HG03280 (cell line): ENCODE data around the gene SH2D6.
"Not testable (repeated sequence)": the region's sequence is repeated elsewhere in the genome, so short reads cannot be mapped to it uniquely, and the experiment has no call there.

Source experiments
- ATAC-seq: cut with Tn5 transposase; IDR thresholded peaks from one replicate; pipeline ENCODE4 v1.9.1; 2021; ENCODE audit warnings: mild to moderate bottlenecking, moderate library complexity; ENCODE audit not compliant: unreplicated experiment

Gene SH2D6

DNA sequence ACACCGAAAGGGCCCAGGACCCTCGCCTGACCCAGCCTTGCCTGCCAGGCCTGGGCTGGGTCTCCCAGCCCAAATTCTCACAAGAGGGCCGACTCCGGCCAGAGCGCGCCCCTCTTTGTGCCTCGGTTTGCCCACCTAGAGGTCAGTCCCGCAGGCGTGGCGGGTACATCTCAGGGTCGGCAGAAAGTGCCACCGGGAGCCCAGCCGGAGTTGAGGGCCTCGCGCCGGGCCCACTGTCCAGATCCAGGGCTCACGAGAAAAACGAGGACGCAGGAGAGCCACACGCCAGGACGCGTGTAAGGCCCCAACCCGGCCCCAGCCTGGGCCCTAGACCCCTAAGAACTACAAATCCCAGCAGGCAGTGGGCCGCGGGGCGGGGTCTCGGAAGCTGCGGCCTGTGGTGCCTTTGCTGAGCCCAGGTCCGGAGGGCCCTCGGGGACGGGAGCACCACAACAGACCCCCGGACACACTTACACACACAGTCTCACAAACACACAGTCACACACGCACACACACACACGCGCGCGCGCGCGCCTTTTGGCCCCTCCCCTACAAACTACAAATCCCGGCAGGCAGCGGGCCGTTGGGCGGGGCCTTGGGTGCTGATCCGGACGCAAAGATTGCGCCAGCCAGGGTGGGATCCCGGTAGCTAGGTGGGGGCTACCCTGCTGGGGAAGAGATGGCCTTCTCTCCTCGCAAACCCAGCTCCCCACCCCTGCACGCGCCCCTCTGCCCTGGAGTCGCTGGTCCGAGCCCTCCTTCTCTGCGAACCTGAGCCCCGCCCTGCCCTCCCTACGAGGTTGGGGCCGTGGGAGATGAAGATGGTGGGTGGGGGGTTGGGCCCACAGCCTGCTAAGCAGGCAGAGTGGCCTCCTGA is at the start of gene SH2D6:
Gene SH2D6 (plus strand): TSS at position 583 of the 877 bp plus-strand sequence. CDS start 10,752 bp downstream, outside the sequence.
- ATAC-seq = peak; percentile 85

DNA sequence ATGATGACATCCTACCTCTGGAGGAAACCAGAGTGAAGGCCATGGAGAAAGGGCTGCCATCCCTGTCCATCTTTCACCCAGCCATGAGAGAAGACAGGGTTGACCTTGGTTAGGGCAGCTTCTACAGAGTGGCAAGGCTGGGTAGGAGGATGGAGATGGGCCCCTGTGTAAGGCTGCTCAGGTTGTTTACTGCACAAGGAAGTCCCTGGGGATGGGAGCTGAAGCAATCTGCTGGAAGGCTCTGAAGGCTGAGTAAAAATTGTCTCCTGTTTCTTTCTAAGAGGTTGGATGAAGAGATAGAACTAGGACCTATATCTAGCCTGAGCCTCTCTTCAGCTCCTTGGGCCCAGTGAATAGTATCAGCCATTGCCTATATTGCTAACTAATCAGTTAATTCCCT is 49.6 kb upstream of the SH2D6 start:
- ATAC-seq = no peak

DNA sequence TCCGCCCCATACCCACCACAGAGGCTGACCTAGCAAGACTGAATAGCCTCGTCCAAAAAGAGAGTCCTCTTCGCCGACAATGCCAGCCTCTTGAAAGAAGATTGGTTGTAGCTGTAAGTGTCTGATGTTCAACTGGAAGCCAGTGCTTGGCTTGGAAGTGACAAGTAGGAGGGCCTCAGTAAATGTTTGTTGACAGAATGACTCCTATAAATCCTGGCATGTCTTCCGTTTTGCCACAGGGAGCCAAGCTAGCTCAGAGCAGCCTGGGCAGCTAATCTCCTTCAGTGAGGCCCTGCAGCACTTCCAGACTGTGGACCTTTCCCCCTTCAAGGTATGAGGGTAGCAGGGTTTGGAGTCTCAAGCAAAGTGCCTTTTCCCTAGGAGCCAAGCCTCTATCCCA is 49.0 kb upstream of the SH2D6 start:
- ATAC-seq = no peak

DNA sequence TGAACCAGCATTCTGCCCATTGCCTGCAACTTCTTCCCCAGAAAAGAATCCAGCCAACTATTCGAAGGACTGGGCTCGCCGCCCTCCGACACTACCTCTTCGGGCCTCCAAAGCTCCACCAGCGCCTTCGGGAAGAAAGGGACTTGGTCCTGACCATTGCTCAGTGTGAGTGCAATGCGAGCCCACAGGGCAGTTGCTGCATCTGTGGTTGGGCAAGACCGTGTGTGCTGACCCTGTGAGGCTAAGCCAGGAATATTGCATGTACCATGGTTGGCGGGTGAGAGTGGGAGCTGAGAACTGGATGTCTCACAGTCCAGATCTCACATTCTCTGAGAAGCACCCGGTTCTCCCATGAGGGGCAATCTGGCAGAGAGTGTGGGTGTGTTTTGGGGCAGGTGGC is 47.5 kb upstream of the SH2D6 start:
- no peak for ATAC-seq

DNA sequence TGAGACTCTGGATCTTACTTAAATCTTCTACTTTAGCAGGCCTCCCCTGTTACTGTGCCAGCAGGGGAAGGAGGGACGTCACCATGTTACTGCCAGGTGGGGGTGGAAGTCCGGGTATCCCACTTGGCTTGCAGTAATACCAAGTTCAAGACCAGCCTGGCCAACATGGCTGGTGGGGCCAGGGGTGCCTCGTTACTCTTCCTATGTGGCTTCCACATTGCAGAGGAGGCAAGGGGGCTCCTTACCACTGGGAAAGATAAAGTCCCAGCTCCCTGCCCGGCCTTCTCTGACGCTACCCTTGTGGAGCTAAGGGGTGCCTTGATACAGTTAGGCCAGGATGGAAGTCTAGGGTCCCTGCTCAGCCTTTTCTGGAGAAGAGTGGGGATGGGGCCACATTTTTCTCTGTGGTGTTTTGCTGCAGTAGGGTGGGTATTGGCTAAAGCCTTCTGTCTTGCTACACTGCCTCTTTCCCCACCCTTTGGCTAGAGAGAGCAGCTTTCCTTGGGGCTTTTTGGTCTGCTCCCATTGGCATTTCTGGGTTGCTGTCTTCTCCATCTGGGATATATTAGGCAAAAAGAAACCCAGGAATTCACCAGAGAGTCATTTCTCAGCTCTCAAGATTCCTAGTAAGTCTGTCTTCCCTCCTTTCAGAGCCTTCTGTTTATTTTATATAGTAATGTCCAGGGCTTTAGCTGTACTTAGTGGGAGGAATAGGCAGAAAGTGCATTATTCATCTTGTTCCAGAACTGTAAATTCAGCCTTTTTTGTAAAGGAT is 42.0 kb upstream of the SH2D6 start:
- ATAC-seq = no peak

DNA sequence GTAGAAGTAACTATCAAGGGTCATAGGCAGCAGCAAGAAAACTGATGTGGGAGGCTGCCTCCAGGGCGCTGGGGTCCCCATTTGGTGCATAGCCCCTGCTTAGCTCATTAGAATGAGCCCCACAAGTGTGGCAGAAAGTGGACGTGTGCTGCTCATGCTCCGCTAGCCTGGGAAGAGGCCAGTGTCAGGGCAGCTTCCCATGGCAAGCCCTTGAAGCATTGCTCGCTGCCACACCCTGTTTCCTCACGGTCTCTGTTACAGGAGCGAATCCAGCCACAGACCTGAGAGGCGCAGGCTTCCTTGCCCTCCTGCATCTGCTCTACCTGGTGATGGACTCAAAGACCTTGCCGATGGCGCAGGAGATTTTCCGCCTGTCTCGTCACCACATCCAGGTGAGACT is 41.4 kb upstream of the SH2D6 start:
- no peak for ATAC-seq

DNA sequence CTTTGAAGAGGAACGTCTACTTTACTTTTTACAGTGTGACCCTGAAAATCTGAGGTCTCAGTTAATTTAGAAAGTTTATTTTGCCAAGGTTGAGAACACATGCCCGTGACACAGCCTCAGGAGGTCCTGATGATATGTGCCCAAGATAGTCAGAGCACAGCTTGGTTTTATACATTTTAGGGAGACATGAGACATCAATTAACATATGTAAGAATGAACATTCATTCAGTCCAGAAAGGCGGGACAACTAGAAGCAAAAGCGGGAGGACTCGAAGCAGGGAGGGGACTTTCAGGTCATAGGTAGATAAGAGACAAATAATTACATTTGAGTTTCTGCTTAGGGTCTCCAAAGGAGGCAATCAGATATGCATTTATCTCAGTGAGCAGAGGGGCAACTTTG is 40.3 kb upstream of the SH2D6 start:
- no peak for ATAC-seq

DNA sequence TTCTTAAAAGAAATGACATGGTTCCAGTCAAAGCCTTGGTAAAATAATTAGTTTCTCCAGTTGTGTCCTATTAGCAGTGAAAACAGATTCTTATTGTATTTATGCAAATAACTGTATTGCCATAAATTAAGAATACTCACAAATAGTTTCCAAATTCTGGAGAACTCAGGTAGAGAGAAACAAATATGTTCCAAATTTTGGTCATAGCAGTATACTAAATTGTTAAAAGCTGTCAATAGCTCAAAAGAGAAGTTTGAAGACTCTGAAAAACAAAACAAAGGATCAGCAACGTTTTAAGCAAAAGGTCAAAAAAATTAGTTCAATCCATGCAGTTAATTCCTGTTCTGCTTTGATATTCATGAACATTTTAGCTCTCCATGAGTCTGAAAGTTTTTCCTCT is 38.5 kb upstream of the SH2D6 start:
- ATAC-seq = no peak

DNA sequence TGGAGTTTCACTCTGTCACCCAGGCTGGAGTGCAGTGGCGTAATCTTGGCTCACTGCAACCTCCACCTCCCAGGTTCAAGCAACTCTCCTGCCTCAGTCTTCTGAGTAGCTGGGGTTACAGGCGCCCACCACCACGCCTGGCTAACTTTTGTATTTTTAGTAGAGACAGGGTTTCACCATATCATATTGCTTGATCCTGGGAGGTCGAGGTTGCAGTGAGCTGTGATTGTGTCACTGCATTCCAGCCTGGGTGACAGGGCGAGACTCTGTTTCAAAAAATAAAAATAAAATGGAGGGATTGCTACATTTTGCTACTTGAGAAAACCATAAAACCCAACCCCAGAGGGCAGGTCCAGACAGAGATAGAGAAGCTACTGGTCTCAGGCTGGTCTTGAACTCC is 35.4 kb upstream of the SH2D6 start:
- not testable (repeated sequence) for ATAC-seq

DNA sequence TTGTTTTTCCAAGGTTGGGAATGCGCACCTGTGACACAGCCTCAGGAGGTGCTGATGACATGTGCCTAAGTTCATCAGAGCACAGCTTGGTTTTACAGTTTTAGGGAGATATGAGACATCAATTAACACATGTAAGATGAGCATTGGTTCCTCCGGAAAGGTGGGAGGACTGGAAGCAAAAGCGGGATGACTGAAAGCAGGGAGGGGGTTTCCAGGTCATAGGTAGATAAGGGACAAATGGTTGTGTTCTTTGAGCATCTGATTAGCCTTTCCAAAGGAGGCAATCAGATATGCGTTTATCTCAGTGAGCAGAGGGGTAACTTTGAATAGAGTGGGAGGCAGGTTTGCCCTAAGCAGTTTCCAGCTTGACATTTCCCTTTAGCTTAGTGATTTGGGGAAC is 34.7 kb upstream of the SH2D6 start:
- no peak for ATAC-seq

DNA sequence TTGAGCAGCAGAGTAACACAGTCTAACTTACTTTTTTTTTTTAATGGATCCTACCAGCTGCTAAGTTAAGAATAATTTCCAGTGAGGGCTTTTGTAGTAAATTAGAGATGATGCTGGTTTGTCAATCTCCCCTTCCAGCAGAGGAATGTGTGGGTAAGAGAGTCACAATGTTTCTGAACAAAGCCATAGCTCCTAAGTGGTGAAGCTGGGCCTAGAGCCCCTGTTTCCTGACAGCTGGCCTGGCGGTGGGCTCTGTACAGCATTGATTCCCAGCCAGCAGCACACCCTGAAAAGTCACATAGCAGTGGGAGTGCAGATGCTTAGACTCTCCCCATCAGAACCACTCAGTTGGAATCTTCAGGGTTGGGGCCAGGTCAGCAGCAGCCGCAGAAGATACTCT is 32.8 kb upstream of the SH2D6 start:
- ATAC-seq = no peak

DNA sequence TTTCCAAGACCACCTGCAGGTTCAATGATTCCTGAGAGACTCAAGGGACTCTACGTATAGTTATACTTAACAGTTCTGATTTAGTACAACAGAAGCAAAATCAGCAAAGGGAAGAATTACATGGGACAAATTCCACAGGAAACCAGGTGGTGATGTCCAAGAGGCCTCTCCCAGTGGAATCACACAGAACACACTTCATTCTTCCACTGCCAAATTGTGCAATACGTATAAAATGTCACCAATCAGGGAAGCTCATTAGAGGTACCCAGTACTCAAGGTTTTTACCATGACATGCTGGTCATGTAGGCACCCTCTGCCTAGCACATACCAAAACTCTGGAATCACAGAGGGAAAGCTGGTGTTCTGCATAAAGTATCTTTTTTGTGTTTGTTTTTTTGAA is 30.8 kb upstream of the SH2D6 start:
- no peak for ATAC-seq

DNA sequence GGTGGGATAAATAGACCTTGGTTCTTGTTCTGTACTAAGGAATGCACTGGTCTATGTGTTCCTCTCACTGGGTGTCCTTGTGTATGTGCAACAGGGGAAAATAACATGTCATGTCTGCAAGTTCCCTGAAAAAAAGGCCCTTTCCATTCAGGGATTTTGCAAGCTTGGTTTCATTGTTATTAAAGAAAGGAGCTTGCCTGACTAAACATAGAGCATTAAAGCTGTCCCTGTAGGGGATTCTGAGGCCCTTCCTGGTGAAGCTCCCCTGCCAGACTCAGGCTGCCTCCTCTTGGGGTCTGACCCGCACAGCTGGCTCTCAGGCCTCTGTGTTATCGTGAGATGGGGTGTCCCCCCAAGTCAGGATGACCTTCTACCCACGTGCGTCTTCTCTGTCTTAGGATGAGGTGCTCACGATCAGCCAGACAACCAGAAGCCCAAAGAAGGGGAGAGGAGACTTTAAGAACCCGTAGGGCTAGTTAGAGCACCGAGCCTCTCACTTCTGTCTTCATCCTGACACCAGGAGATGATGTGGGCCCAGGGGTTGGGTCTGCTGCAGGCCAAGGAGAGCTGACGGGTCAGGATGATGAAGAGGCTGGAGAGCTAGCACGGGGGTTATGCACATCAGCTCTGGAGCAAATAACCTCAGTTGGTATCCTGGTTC is 29.5 kb upstream of the SH2D6 start:
- ATAC-seq = no peak

DNA sequence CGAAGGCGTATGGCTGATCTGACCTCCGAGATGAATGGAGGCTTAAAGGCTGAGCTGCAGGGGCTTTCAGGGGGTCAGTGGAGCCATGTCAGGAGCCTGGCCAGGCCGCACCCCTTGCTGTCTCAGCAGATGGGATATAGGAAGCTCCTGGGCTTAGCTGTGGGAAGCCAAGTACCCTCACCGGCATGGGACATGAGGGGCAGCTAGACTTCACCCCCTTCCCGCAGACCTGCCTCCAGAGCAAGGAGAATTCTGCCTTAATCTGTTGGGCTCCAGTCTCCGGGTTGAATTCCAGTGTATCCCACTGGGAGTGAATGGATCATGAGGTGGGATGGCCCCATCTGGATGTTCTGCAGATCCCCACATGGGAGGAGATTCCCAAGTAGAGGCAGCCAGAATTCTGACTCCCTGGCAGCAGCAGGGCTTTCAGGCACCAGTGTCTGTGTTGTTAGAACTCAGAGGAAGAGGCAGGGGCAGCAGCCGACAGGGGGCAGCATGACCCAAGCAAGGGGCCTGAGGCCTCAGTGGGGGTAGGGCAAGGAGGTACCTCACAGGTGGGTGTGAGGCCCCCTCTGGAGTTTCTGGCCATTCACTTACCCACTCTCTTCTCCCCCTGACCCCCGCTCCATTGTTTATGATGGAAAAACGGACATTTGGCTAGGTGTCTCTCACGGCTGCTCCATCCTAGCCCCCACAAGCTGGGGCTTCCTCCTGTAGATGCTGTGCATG is 27.4 kb upstream of the SH2D6 start:
- ATAC-seq = no peak

DNA sequence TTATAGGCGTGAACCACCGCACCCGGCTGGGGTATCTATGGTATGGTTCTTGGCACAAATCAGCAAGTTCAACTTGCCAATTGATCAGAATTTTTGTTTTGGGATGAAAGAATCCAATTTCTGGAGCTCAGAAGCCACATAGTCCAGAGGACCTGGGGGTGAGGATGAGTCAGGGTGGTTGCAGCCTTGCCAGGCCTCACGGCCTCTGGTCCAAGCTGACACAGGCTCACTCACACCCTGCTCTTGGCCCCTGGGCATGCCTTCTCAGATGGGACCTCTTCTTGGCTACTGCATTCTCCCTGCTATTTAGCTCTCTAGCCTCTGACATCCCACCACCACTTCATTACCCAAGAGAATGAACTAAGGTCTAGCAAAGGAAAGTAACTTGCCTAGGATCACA is 24.7 kb upstream of the SH2D6 start:
- ATAC-seq = no peak

DNA sequence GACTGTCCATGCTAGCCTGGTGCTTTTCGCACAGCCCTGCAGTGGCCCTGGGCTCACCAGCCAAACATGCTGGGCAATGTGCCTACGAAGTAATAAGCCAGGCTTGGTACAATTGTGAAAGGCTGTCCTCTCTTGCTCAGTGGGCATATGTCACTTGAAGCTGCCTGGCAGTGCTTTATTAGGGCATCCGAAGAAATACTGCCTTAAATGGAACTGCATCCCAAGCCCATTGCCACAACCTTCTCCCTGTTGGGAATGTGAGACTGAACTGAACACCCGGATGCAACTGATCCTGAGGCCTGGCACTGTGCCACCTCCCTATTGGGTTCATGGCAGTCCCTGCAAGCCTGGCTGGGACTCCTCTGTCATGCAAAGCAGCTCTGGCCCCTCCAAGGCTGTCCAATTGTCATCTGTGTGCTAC is 24.2 kb upstream of the SH2D6 start:
- ATAC-seq = no peak

DNA sequence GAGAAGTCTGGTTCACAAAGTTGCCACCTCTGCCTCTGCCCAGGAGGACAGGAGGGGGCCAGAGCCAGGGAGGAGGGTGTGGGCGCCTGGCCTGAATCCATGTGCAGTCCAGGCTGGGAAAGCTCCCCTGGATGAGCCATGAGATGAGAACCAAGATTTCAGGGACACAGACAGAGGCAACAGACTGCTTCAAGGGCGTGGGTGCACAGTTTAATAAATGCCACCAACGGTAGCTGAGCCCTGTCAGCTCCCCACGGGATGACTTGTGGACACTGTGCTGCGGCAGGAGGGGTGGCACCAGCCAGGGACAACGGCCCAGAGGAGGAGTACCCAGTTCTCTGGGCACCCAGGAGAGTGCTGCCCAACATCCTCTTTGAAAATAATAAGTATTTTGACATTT is 23.5 kb upstream of the SH2D6 start:
- ATAC-seq = no peak

DNA sequence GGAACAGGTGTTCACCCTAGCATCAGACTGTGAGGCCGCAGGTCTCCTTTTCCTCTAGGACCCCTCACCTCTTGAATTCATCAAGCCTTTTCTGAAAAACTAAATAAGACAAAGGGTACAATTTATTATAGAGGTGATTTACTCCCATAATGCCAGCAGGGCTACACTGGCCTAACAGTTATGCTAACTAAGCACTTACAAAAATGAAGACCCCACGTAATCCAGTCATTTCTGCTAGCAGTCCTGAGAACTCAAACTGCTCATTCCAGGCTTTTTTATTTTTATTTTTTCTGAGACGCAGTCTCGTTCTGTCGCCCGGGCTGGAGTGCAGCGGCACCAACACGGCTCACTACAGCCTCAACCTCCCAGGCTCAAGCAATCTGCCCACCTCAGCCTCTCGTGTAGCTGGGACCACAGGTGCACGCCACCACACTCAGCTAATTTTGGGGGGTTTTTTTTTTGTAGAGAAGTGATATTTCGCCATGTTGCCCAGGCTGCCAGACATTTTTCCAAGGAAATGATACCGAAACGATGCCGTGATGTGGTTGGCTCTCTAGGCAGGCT is 22.5 kb upstream of the SH2D6 start:
- no peak for ATAC-seq

DNA sequence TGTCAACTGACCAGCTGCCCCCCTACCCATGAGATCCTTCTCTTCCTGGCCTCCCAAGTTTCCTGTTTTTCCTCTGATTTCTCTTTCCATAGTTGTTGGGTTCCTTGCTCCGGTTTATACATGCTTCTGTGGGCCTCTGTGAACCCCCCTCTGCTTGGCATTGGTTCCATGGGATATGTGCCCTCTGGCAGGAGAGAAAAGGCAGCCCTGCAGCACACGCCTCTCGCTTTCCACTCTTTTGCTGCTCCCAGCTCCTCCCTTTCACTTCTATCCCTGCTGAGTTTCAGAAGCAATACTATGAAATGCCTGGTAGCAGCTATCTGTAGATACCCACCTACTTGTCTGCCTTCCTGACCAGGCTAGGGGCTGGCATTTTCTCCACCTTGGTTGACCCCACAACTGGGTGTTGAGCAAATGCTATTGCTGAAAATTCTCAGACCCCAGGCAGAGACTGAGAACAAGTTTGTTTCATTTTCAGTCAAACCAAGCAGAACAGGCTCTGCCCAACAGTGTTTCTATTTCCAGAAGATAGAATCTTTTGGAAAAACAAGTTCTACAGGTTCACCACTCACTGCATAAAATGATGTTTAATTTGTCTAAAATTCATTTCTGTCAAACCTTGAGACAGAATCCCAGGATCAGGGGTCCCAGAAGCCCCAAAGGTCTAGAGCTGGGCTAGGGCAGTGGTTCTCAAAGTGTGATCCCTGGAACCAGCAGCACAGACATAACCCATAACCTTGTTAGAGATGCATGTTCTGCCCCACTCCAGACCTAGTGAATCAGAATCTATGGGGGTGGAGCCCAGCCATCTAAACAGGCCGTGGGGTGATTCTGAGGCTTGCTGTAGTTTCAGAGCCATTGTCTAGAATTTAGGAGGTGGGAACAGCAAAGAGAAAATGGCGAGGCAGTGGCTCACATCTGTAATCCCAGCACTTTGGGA is 21.7 kb upstream of the SH2D6 start:
- ATAC-seq = no peak

DNA sequence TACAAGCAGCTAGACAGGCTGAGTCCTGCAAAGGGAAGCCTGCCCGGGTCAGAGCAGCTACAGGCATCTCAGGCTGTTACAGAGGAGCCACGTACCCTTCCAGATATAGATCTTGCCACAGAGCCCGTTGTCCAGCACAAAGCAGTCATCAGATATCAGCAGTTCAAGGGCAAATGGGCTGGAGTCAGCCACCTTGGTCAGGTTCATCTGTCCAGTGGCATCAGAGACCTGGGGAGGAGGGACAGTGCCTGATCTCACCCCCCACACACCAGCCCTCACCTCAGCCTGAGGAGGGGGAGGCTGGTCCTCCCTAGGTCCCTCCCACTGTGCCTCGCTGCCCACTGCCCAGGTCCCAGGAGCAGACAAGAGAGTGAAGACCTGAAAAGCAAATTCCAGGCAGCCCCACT is 20.6 kb upstream of the SH2D6 start:
- no peak for ATAC-seq
